Ascending aorta (tissue), 2 donors: Measurements from ENCODE around the gene C11orf54. TPM values are rescaled to one million over a fixed set of nuclear protein-coding genes. Genes with fewer than 3 reads are reported as not detected.

Experiments
- DNase-seq, 2 donors: peaks; one replicate each; pipeline ENCODE4 v3.0.0-alpha.2; 2019; ENCODE audit warnings: low spot score in 2 of 2
- H3K27ac ChIP-seq, 2 donors: fragments of 200-600 bp; sonication (generic); one replicate each; pipeline ENCODE4 v1.5.1; 2016 to 2017; ENCODE audit warnings: mild to moderate bottlenecking in 1 of 2
- H3K27me3 ChIP-seq: fragments of 200-600 bp; sonication (generic); one replicate; pipeline ENCODE4 v1.5.1; 2017
- H3K36me3 ChIP-seq, 2 donors: fragments of 200-600 bp; sonication (generic); one replicate each; pipeline ENCODE4 v1.5.1; 2016
- H3K4me1 ChIP-seq, 2 donors: fragments of 200-600 bp; sonication (generic); one replicate each; pipeline ENCODE4 v1.5.1; 2016 to 2017; ENCODE audit warnings: mild to moderate bottlenecking in 1 of 2
- H3K4me3 ChIP-seq, 2 donors: fragments of 200-600 bp; sonication (generic); one replicate each; pipeline ENCODE4 v1.5.1; 2016 to 2017; ENCODE audit warnings: mild to moderate bottlenecking in 1 of 2
- H3K9me3 ChIP-seq, 2 donors: fragments of 200-600 bp; sonication (generic); one replicate each; pipeline ENCODE4 v1.5.1; 2016
- intact Hi-C: fragments of 100-400 bp; cut with DNase I; formaldehyde crosslinking; loops from one replicate; pipeline ENCODE4 v1.15.1; 2023
- total RNA-seq: library from RNA; depleted of rRNA; stranded (reverse); fragments of >200 nt; gene quantifications from one replicate; pipeline ENCODE4 v1.1.0, GENCODE V29; 2016
- TF ChIP-seq, protein P1 (sequence below), 3 experiments: fragments of 200-600 bp in 2 of 3; fragments of 450-650 bp in 1 of 3; sonication (generic) in 2 of 3; IDR thresholded peaks; one replicate each; pipeline ENCODE4 v1.5.1; 2016 to 2019; ENCODE audit warnings: antibody characterized with exemption in 3 of 3, mild to moderate bottlenecking in 1 of 3, moderate library complexity in 1 of 3

The C11orf54 gene
- total RNA-seq, 1 donor from 2014 or later = 3.9 TPM

DNA sequence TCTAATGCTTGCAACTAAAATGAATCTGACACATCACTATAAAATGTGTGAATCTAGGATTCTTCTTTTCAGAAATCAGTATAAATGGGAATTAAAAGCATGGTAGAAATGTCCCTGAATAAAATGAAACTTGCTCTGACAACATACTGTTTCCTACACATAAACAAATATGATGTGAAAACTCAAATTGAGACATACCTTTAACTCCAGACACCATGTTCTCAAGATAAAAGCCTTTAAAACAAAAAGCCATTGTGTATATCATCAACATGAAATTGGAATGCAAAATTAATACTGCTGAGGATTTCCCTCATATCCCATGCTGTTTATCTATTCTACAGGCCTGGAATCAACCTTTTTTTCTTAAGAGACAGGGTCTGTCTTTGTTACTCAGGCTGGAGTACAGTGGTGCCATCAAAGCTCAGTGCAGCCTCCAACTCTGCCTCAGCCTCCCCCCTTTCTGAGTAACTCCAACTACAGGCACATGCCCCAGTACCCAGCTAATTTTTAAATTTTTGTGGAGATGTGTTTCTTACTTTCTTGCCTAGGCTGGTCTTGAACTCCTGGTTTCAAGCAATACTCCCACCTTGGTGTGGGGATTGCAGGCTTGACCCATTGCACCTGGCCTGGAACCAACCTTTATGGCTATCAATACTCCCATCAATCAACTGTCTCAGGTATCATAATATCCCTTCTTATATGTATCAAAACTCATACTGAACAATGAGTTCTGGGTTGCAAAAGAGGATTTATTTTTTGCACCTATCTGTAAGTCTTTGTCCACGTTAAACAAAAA is 6.8 kb upstream of the C11orf54 start:
- H3K27me3 ChIP-seq = no peaks in the 10 kb centered on the region
- H3K4me1 ChIP-seq = peaks cover 4 to 41% of the 10 kb centered on the region in 2 donors
- H3K27ac ChIP-seq = no peak overlapping the region
- H3K36me3 ChIP-seq = peaks cover 73 to 94% of the 10 kb centered on the region in 2 donors
- no peak for DNase-seq
- intact Hi-C loops = no loop called here
- H3K9me3 ChIP-seq = no peaks in the 10 kb centered on the region
- H3K4me3 ChIP-seq = no peak overlapping the region
- TF ChIP-seq, protein P1, sequence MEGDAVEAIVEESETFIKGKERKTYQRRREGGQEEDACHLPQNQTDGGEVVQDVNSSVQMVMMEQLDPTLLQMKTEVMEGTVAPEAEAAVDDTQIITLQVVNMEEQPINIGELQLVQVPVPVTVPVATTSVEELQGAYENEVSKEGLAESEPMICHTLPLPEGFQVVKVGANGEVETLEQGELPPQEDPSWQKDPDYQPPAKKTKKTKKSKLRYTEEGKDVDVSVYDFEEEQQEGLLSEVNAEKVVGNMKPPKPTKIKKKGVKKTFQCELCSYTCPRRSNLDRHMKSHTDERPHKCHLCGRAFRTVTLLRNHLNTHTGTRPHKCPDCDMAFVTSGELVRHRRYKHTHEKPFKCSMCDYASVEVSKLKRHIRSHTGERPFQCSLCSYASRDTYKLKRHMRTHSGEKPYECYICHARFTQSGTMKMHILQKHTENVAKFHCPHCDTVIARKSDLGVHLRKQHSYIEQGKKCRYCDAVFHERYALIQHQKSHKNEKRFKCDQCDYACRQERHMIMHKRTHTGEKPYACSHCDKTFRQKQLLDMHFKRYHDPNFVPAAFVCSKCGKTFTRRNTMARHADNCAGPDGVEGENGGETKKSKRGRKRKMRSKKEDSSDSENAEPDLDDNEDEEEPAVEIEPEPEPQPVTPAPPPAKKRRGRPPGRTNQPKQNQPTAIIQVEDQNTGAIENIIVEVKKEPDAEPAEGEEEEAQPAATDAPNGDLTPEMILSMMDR (IDR thresholded peaks at IDR 0.05) = no peak

DNA sequence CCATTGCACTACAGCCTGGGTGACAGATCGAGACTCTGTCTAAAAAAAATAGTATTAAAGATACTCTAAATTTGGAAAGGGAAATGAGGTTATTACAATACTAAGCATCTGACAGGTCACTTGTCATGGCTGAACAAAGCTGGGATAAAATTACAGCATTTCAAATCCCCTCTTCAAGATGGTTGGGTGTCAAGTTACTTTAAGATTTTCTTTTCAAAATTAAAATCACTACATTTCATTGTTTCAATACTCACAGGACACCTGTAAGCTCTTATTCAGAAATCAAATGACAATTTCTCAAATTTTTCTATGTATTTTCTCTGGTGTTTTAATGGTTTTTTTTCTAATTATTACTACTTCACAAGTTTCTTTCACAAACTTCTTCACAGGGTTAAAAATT is 5.8 kb upstream of the C11orf54 start:
- Histone ChIP-seq H3K4me1 (peaks cover 9 to 44% of the 10 kb centered on the region in 2 donors), H3K27ac (no peak overlapping the region), H3K36me3 (peaks cover 64 to 84% of the 10 kb centered on the region in 2 donors), H3K9me3 (no peaks in the 10 kb centered on the region), H3K4me3 (no peak overlapping the region), H3K27me3 (no peaks in the 10 kb centered on the region)
- intact Hi-C loops = no loop called here
- DNase-seq = no peak
- TF ChIP-seq, protein P1 (IDR thresholded peaks at IDR 0.05) = no peak

DNA sequence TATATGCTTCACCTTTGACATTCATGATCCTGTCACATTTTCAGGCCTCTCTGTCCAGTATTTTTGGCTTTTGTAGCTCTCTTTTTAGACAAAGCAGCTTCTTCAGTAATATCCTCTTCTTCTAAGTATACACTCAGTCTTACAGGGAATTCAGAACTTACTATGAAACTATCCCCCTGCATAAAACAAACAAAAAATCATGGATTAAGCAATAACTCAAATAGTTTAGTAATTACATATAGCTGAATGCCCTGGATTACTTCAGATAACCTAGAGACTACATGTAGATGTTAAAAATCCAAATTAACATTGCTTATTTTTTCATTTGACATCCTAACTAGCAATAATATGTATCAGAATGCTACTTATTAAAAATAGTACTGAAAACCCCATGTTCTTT is 5.3 kb upstream of the C11orf54 start:
- H3K36me3 ChIP-seq = peaks cover 60 to 79% of the 10 kb centered on the region in 2 donors
- H3K4me1 ChIP-seq = peaks cover 9 to 44% of the 10 kb centered on the region in 2 donors
- no peak overlapping the region for H3K27ac ChIP-seq
- intact Hi-C loops = no loop called here
- no peak overlapping the region for H3K4me3 ChIP-seq
- no peak for DNase-seq
- TF ChIP-seq, protein P1 (IDR thresholded peaks at IDR 0.05) = no peak
- H3K9me3 ChIP-seq = no peaks in the 10 kb centered on the region
- H3K27me3 ChIP-seq = no peaks in the 10 kb centered on the region

DNA sequence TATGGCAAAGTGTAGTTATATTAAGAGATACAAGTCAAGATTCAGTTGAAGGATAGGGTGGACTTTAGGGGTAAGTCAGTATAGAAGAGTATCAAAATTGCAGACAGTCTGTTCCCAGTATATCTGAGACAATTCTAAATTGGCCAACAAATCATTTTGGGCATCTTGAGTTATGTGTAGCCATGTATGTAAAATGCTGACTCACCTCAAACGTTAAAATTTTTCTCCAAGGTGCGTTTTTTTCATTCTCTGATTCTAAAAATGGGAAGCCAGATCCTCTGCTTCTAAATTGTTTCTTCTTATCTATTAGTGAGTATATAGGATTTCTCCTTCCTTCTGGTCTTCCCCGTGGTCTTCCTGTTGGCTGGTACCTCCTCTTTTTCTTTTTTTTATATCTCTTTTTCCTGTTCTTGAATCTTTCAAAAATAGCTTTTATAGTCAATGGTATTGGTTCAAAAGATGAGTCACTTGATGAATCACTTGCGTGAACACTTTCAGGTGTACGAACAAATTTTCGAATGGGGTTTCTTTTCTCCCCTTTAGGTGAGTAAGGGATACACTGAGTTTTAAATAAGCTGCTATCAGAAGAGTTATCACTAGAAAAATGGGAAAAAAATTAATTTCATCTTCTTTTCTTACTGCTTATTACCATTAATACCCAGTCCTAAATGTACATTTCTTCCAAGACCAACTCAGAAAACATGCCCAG is 3.4 kb upstream of the C11orf54 start:
- peaks cover 15 to 52% of the 10 kb centered on the region in 2 donors for H3K4me1 ChIP-seq
- TF ChIP-seq, protein P1 (IDR thresholded peaks at IDR 0.05) = no peak
- intact Hi-C loops = no loop called here
- no peaks in the 10 kb centered on the region for H3K27me3 ChIP-seq
- no peaks in the 10 kb centered on the region for H3K9me3 ChIP-seq
- peak overlapping the region; percentile 26 to 38 for H3K27ac ChIP-seq
- DNase-seq = no peak
- peak overlapping the region; percentile 18 to 91 for H3K4me3 ChIP-seq
- H3K36me3 ChIP-seq = peaks cover 41 to 63% of the 10 kb centered on the region in 2 donors

DNA sequence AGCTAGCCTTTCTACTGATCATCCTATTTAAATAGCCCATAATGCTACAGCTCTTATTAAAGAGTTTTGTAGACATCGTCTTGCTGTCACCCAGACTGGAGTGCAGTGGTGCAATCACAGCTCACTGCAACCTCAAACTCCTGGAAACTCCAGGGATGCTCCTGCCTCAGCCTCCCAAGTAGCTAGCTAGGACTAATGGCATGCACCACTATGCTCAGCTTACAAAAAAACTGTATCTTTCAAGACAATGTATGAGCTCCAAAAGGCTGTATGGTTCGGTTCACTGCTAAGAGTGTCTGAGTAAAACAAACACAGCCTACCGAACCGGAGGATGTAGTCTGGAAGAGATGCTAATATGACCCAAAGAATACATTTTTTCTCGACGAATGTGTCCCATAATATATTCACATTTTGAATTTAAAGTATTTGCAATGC is 2.8 kb upstream of the C11orf54 start:
- Histone ChIP-seq H3K36me3 (peaks cover 35 to 62% of the 10 kb centered on the region in 2 donors), H3K4me1 (peaks cover 15 to 52% of the 10 kb centered on the region in 2 donors), H3K9me3 (no peaks in the 10 kb centered on the region), H3K27ac (peak overlapping the region in 1 of 2 donors; percentile 38), H3K27me3 (no peaks in the 10 kb centered on the region), H3K4me3 (peak overlapping the region; percentile 18 to 91)
- no peak for DNase-seq
- TF ChIP-seq, protein P1 (IDR thresholded peaks at IDR 0.05) = no peak
- intact Hi-C loops = no loop called here
